Kidney tubule cell (primary cell): ENCODE data around the gene SAMD14.

ENCODE experiments used
- DNase-seq: peaks from one replicate; pipeline ENCODE4 v3.0.0-alpha.2; 2018; ENCODE audit warnings: low spot score

The SAMD14 gene

GRCh38 chr17:50074227-50074626 lies 55.7 kb downstream of the SAMD14 start:
- no peak for DNase-seq

GRCh38 chr17:50072925-50073324 lies 57.0 kb downstream of the SAMD14 start:
- no peak for DNase-seq

- no peak for DNase-seq
These were observed 57.8 kb downstream of the SAMD14 start for GRCh38 chr17:50072130-50072529.

GRCh38 chr17:50071692-50072091 lies 58.3 kb downstream of the SAMD14 start:
- no peak for DNase-seq

GRCh38 chr17:50070908-50071680 lies 58.9 kb downstream of the SAMD14 start:
- no peak for DNase-seq

- no peak for DNase-seq
These were observed 62.0 kb downstream of the SAMD14 start for GRCh38 chr17:50067996-50068395.

- DNase-seq = no peak
These were observed 63.0 kb downstream of the SAMD14 start for GRCh38 chr17:50066995-50067394.

- DNase-seq = no peak
These were observed 64.9 kb downstream of the SAMD14 start for GRCh38 chr17:50065056-50065455.

GRCh38 chr17:50064253-50065001 lies 65.5 kb downstream of the SAMD14 start:
- DNase-seq = peak; percentile 97

- DNase-seq = peak; percentile 92
These were observed 66.3 kb downstream of the SAMD14 start for GRCh38 chr17:50063561-50064252.

GRCh38 chr17:50062293-50063243 lies 67.4 kb downstream of the SAMD14 start:
- peak; percentile 99 for DNase-seq

- peak; percentile 70 for DNase-seq
These were observed 68.3 kb downstream of the SAMD14 start for GRCh38 chr17:50061713-50062045.

- peak; percentile 82 for DNase-seq
These were observed 68.8 kb downstream of the SAMD14 start for GRCh38 chr17:50060951-50061712.
